GM19239 (cell line): ENCODE results near the gene NCSTN.

Source experiments
- DNase-seq: peaks from one replicate; pipeline ENCODE4 v3.0.0; 2011; ENCODE audit warnings: low spot score; ENCODE audit not compliant: insufficient read length
- FAIRE-seq: peaks from 2 replicates; lab custom pipeline; 2011; peaks lifted over from hg19 to GRCh38; lab: Jason Lieb, UNC

The NCSTN gene

GRCh38 chr1:160342953-160343869 lies at the start of gene NCSTN, which contains the start of gene COPA:
Gene NCSTN, plus strand, starts transcription at chr1:160343383. Its CDS starts 14 bp downstream, at chr1:160343397.
Gene COPA, minus strand, starts transcription at chr1:160343250. Its CDS starts 80 bp downstream, at chr1:160343170.
- peak; percentile 98 for FAIRE-seq
- peak; percentile 80 for DNase-seq

- DNase-seq, result no peak
- peak; percentile 37 for FAIRE-seq
Measured at GRCh38 chr1:160296036-160296435, 47.1 kb upstream of the NCSTN start.

GRCh38 chr1:160300173-160300572 lies 43.0 kb upstream of the NCSTN start:
- no peak for FAIRE-seq
- no peak for DNase-seq

- FAIRE-seq (no peak), DNase-seq (no peak)
Measured at GRCh38 chr1:160307118-160307791, 35.9 kb upstream of the NCSTN start.

GRCh38 chr1:160308451-160309184 lies 34.6 kb upstream of the NCSTN start:
- no peak for FAIRE-seq
- no peak for DNase-seq

GRCh38 chr1:160309185-160309557 lies 34.0 kb upstream of the NCSTN start:
- FAIRE-seq, result no peak

GRCh38 chr1:160309571-160309970 lies 33.6 kb upstream of the NCSTN start:
- no peak for DNase-seq
- FAIRE-seq, result no peak

More at GRCh38 chr1:160309185-160309557, 34.0 kb upstream of the NCSTN start:
- no peak for DNase-seq

GRCh38 chr1:160315359-160315758 lies 27.8 kb upstream of the NCSTN start:
- no peak for DNase-seq
- no peak for FAIRE-seq

- DNase-seq, result no peak
- FAIRE-seq, result no peak
Measured at GRCh38 chr1:160322831-160323230, 20.4 kb upstream of the NCSTN start.

GRCh38 chr1:160325252-160325651 lies 17.9 kb upstream of the NCSTN start:
- no peak for DNase-seq
- no peak for FAIRE-seq

- FAIRE-seq (no peak), DNase-seq (no peak)
Measured at GRCh38 chr1:160326418-160326817, 16.8 kb upstream of the NCSTN start.

GRCh38 chr1:160328184-160328583 lies 15.0 kb upstream of the NCSTN start:
- DNase-seq (no peak), FAIRE-seq (no peak)

GRCh38 chr1:160330119-160330518 lies 13.1 kb upstream of the NCSTN start:
- no peak for DNase-seq
- FAIRE-seq, result no peak

GRCh38 chr1:160332516-160332915 lies 10.7 kb upstream of the NCSTN start:
- FAIRE-seq (no peak), DNase-seq (no peak)

- FAIRE-seq, result no peak
- DNase-seq, result no peak
Measured at GRCh38 chr1:160338580-160338979, 4.6 kb upstream of the NCSTN start.

GRCh38 chr1:160340146-160340545 lies 3.0 kb upstream of the NCSTN start:
- FAIRE-seq (peak; percentile 72), DNase-seq (no peak)

GRCh38 chr1:160340866-160341265 lies 2.3 kb upstream of the NCSTN start:
- DNase-seq, result no peak
- no peak for FAIRE-seq

GRCh38 chr1:160342526-160342925 lies 657 bp upstream of the NCSTN start:
- DNase-seq (no peak), FAIRE-seq (no peak)

- DNase-seq, result no peak
- FAIRE-seq, result no peak
Measured at GRCh38 chr1:160344241-160344640, 1.1 kb downstream of the NCSTN start.

GRCh38 chr1:160344936-160345335 lies 1.8 kb downstream of the NCSTN start:
- FAIRE-seq (no peak), DNase-seq (no peak)

- DNase-seq, result no peak
- FAIRE-seq, result no peak
Measured at GRCh38 chr1:160346463-160346862, 3.3 kb downstream of the NCSTN start.
